Measurements from ENCODE around the gene ACTR3C. TPM values are rescaled to one million over a fixed set of nuclear protein-coding genes. Genes with fewer than 3 reads are reported as not detected.

ACTR3C gene
- total RNA-seq, 1 experiment from 2014 or later, result 2.2 TPM

DNA sequence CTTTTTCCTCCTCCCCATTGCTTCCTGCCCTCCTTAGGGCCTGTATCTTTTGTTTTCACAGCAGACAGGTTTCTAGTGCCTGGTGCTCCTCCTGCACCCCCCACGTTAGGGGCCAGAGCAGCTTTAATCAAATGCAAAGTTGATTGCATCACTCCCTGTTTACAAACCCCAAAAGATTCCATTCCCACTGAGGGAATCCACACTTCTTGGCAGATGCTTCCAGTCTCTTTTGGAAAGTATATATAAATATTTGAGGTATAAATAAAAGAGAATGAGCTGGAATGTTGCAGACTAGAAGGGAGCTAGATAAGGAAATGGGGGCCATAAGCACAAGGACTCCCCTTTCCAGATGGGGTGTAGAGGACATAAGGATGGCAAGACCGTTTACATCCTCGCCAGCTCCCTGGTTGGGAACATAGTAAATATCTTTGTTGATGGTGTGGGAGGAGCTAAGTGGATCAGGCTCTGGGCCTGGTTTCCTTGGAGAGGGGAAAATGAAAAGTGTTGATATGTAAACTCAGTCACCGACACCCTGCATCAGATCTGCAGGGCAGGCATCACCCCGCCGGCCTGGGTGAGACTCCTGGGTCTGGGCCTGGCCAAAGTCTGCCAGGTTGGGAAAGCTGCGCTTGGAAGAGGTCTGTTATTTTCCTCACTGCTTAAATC lies 11.9 kb upstream of the ACTR3C start:
- Mint-ChIP-seq H3K36me3 (ENCODE audit: insufficient read depth in 1 of 3, low read depth in 3 of 3) (peaks cover 32 to 36% (median 35%) of the 10 kb centered on the region in 3 experiments), H3K27me3 (ENCODE audit: low read depth) (peaks cover 51% of the 10 kb centered on the region), H3K9me3 (no peaks in the 10 kb centered on the region; a peak in 1 of 5 replicates), H3K4me1 (peaks cover 55 to 65% of the 10 kb centered on the region in 2 experiments), H3K4me3 (peak overlapping the region; percentile 8 to 31; a peak in 1 of 5 replicates), H3K27ac (peak overlapping the region; percentile 91 to 99 (median 92))
- Histone ChIP-seq H3K79me1 (ENCODE audit: insufficient read depth, low read depth, low read length, poor library complexity, severe bottlenecking) (no peaks in the 10 kb centered on the region), H4K5ac (ENCODE audit: insufficient read length, low read depth, low read length) (no peak overlapping the region), H3K9me3 (ENCODE audit: control insufficient read depth, low read depth, low read length) (no peaks in the 10 kb centered on the region), H3K23me2 (ENCODE audit: insufficient read length, low read depth, low read length, poor library complexity, severe bottlenecking) (peaks cover 5% of the 10 kb centered on the region), H2BK12ac (ENCODE audit: insufficient read length, low read depth, low read length) (no peak overlapping the region), H3K14ac (ENCODE audit: insufficient read depth, low read length) (0 out of 2 replicates have a peak overlapping the region, but pooled peaks have one; percentile 68), H3K4ac (ENCODE audit: low read depth, low read length) (no peak overlapping the region), H4K8ac (replicated peaks; ENCODE audit: insufficient read length, low read depth, low read length) (no peak overlapping the region), H3K18ac (ENCODE audit: insufficient read length, low read depth, low read length) (peak overlapping the region; percentile 3), H2BK5ac (ENCODE audit: insufficient read length, low read length) (no peak overlapping the region), H3K79me2 (ENCODE audit: insufficient read depth, low read length) (no peaks in the 10 kb centered on the region), H3K27ac (ENCODE audit: insufficient read length, low read depth, low read length) (peak overlapping the region; percentile 4), H3K4me2 (ENCODE audit: insufficient read depth, insufficient read length, low read length) (no peak overlapping the region), H4K91ac (ENCODE audit: insufficient read length, low read depth, low read length) (no peak overlapping the region), H2BK120ac (ENCODE audit: low read depth, low read length, poor library complexity, severe bottlenecking) (no peak overlapping the region), H2BK20ac (ENCODE audit: low read depth, low read length, poor library complexity, severe bottlenecking) (no peak overlapping the region), H3K23ac (ENCODE audit: insufficient read length, low read depth, low read length) (no peak overlapping the region), H3K56ac (ENCODE audit: insufficient read length, low read depth, low read length) (no peak overlapping the region), H2AFZ (ENCODE audit: low read length) (no peak overlapping the region), H2AK5ac (ENCODE audit: insufficient read length, low read length) (no peak overlapping the region), H3K9ac (ENCODE audit: extremely low read depth, insufficient read length, low read length) (no peak overlapping the region), H2BK15ac (ENCODE audit: low read depth, low read length) (no peak overlapping the region), H3K27me3 (ENCODE audit: insufficient read depth, low read length) (no peaks in the 10 kb centered on the region), H3K4me1 (ENCODE audit: insufficient read depth, low read length) (peaks cover 1% of the 10 kb centered on the region; the same call in 1 of the 2 replicates), H3T11ph (ENCODE audit: low read length) (no peak overlapping the region), H4K20me1 (ENCODE audit: control insufficient read depth, insufficient read depth, insufficient read length) (no peaks in the 10 kb centered on the region)
- WGBS (ENCODE audit: extremely low coverage, insufficient read length, low lambda C conversion rate), result no CpG with 5 or more reads among the region's 7 CpGs
- DNase-seq, result peak; percentile 70
- TF ChIP-seq CTCF (conservative IDR thresholded peaks at IDR 0.05), result no peak

Data from H9 (cell line).